H1 (cell line): ENCODE data around the gene FIZ1.

ENCODE experiments used
- POLR2AphosphoS5 ChIP-seq: IDR thresholded peaks from 2 replicates; pipeline ENCODE4 v1.6.1; 2011; ENCODE audit warnings: low read depth, low read length
- RXRA ChIP-seq: IDR thresholded peaks from 2 replicates; pipeline ENCODE4 v1.6.1; 2011; ENCODE audit warnings: low read depth, mild to moderate bottlenecking, low read length, moderate library complexity; ENCODE audit not compliant: insufficient read depth

GRCh38 chr19:55578761-55579747, 20.3 kb downstream of the FIZ1 start:
- TF ChIP-seq POLR2AphosphoS5 (no peak), RXRA (no peak)
